ENCODE data around the gene SIAH2.

SIAH2 gene

GRCh38 chr3:150742141-150742523 lies 20.8 kb downstream of the SIAH2 start:
- Histone ChIP-seq H3K27me3 (no peaks in the 10 kb centered on the region), H3K27ac (peak overlapping the region in 3 of 11 experiments; percentile 6 to 44 (median 38); a peak in 2 of 22 replicates), H3K36me3 (peaks cover 23 to 36% (median 28%) of the 10 kb centered on the region in 11 experiments), H3K4me1 (peaks cover 82 to 100% (median 91%) of the 10 kb centered on the region in 10 experiments), H3K9me3 (replicated peaks in 1 of 11) (no peaks in the 10 kb centered on the region), H4K20me1 (peaks cover 29 to 75% (median 56%) of the 10 kb centered on the region in 11 experiments; a peak in 21 of 22 replicates), H3K4me3 (peak overlapping the region in 1 of 10 experiments; percentile 5; a peak in 2 of 20 replicates), H3K9ac (0 out of 22 replicates have a peak overlapping the region, but pooled peaks of 1 of the 11 experiments have one; percentile 50), H3K4me2 (peak overlapping the region; percentile 55 to 91 (median 83))
- TF ChIP-seq Cebpa-rat (IDR thresholded peaks at IDR 0.05), result no peak

- no peak for TF ChIP-seq Cebpa-rat (IDR thresholded peaks at IDR 0.05)
- Histone ChIP-seq H3K4me1 (peaks cover 77 to 98% (median 89%) of the 10 kb centered on the region in 10 experiments), H3K27ac (no peak overlapping the region), H3K9me3 (replicated peaks in 1 of 11) (no peaks in the 10 kb centered on the region), H3K27me3 (no peaks in the 10 kb centered on the region), H3K4me3 (no peak overlapping the region), H4K20me1 (peaks cover 25 to 69% (median 51%) of the 10 kb centered on the region in 11 experiments; a peak in 21 of 22 replicates), H3K9ac (no peak overlapping the region), H3K36me3 (peaks cover 23 to 36% (median 28%) of the 10 kb centered on the region in 11 experiments), H3K4me2 (peak overlapping the region in 7 of 11 experiments; percentile 80 to 91 (median 84); a peak in 11 of 22 replicates)
These were observed 21.4 kb downstream of the SIAH2 start for GRCh38 chr3:150741497-150742140.

GRCh38 chr3:150740733-150741496 lies 22.1 kb downstream of the SIAH2 start:
- no peaks in the 10 kb centered on the region for H3K9me3 ChIP-seq (replicated peaks in 1 of 11)
- H3K36me3 ChIP-seq, result peaks cover 23 to 33% (median 27%) of the 10 kb centered on the region in 11 experiments
- H3K9ac ChIP-seq, result no peak overlapping the region
- TF ChIP-seq Cebpa-rat (IDR thresholded peaks at IDR 0.05), result no peak
- H4K20me1 ChIP-seq, result peaks cover 20 to 62% (median 43%) of the 10 kb centered on the region in 11 experiments; a peak in 21 of 22 replicates
- no peak overlapping the region for H3K4me3 ChIP-seq
- peak overlapping the region in 5 of 11 experiments; percentile 78 to 91 (median 85); a peak in 7 of 22 replicates for H3K4me2 ChIP-seq
- H3K27me3 ChIP-seq, result no peaks in the 10 kb centered on the region
- no peak overlapping the region for H3K27ac ChIP-seq
- H3K4me1 ChIP-seq, result peaks cover 71 to 91% (median 83%) of the 10 kb centered on the region in 10 experiments

DNA sequence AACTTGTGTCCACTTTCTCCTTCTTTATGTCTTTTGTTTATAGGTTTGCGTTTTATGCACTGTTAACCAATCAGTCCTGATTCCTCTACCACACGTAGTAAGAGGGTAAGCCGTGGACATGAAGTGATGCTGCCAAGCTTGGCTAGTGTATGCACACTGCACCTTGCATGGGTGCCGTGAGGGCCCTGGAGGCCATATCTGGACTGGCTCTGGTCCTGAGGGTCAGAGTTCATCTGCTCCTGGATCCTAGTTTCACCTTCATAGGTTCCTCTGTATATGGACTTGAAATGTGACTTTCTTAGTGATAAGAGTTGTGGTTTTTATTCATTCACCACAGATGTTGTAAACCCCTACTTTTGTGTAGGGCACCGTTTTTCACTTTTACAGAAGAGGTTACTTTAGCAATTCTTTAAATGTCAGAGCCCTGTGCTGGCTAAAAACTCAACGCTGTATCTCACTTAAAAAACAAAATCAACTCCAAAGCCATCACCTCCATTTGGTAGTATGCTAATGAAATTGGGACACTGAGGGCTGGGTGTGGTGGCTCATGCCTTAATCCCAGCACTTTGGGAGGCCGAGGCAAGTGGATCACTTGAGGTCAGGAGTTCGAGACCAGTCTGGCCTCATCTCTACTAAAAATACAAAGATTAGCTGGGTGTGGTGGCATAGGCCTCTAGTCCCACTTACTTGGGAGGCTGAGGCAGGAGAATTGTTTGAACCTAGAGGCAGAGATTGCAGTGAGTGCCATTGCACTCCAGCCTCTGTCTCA lies 22.9 kb downstream of the SIAH2 start:
- Histone ChIP-seq H4K20me1 (peaks cover 16 to 54% (median 39%) of the 10 kb centered on the region in 11 experiments; a peak in 21 of 22 replicates), H3K9me3 (replicated peaks in 1 of 11) (no peaks in the 10 kb centered on the region), H3K9ac (no peak overlapping the region), H3K27me3 (no peaks in the 10 kb centered on the region), H3K36me3 (peaks cover 23 to 30% (median 26%) of the 10 kb centered on the region in 11 experiments), H3K4me3 (no peak overlapping the region), H3K4me2 (peak overlapping the region in 10 of 11 experiments; percentile 0 to 78 (median 23); a peak in 13 of 22 replicates), H3K27ac (peak overlapping the region in 1 of 11 experiments; percentile 0; a peak in 1 of 22 replicates), H3K4me1 (peaks cover 68 to 82% (median 75%) of the 10 kb centered on the region in 10 experiments)
- no peak for TF ChIP-seq Cebpa-rat (IDR thresholded peaks at IDR 0.05)

DNA sequence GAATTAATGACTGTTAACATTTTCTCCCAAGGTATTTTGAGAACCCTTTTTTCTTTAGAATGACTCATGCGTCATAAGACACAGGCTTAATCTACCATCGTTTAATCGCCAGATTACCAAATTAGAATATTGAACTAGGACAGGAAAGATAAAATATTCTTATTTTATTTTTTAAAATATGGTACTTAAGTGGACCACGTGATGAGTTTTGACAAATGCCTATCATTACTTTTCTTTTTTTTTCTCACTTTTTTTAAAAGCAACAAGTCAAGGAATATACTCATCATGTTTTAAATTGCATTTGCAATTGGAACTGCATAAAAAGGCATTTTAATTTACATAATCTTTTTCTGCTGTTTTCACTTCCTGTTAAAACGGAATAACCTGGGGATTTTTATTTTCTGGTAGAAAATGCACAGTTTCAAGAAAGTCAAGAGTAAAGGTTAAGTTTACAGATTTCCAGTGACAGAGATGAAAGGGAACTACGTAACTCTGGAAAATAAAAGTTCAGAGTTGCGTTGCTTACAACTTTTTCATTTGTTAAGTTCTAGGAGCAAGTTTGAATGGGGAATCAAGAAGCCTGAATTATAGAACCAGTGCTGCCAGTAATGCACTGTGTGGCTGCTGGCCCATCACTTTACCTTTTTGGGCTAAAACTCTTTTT lies 23.6 kb downstream of the SIAH2 start:
- H3K9me3 ChIP-seq (replicated peaks in 1 of 11), result no peaks in the 10 kb centered on the region
- peaks cover 23 to 30% (median 26%) of the 10 kb centered on the region in 11 experiments for H3K36me3 ChIP-seq
- peaks cover 16 to 47% (median 32%) of the 10 kb centered on the region in 11 experiments; a peak in 21 of 22 replicates for H4K20me1 ChIP-seq
- H3K4me3 ChIP-seq, result no peak overlapping the region
- TF ChIP-seq Cebpa-rat (IDR thresholded peaks at IDR 0.05), result no peak
- peaks cover 61 to 75% (median 68%) of the 10 kb centered on the region in 10 experiments for H3K4me1 ChIP-seq
- no peak overlapping the region for H3K9ac ChIP-seq
- peak overlapping the region in 1 of 11 experiments; percentile 0; a peak in 1 of 22 replicates for H3K27ac ChIP-seq
- peak overlapping the region; percentile 0 to 78 (median 59); a peak in 14 of 22 replicates for H3K4me2 ChIP-seq
- no peaks in the 10 kb centered on the region for H3K27me3 ChIP-seq

- peak overlapping the region; percentile 42 to 78 (median 65) for H3K4me2 ChIP-seq
These were observed 24.3 kb downstream of the SIAH2 start for GRCh38 chr3:150738688-150739087.

GRCh38 chr3:150737874-150738679 lies 24.9 kb downstream of the SIAH2 start:
- H3K4me2 ChIP-seq, result peak overlapping the region; percentile 42 to 78 (median 65)

More at GRCh38 chr3:150738688-150739087, 24.3 kb downstream of the SIAH2 start:
- TF ChIP-seq Cebpa-rat (IDR thresholded peaks at IDR 0.05), result no peak
- no peak overlapping the region for H3K9ac ChIP-seq
- peaks cover 58 to 73% (median 65%) of the 10 kb centered on the region in 10 experiments for H3K4me1 ChIP-seq
- H3K27me3 ChIP-seq, result no peaks in the 10 kb centered on the region
- peaks cover 23 to 30% (median 26%) of the 10 kb centered on the region in 11 experiments for H3K36me3 ChIP-seq
- no peak overlapping the region for H3K4me3 ChIP-seq
- H4K20me1 ChIP-seq, result peaks cover 10 to 40% (median 25%) of the 10 kb centered on the region in 11 experiments; a peak in 21 of 22 replicates
- H3K9me3 ChIP-seq (replicated peaks in 1 of 11), result no peaks in the 10 kb centered on the region
- H3K27ac ChIP-seq, result peak overlapping the region in 5 of 11 experiments; percentile 8 to 54 (median 42); a peak in 7 of 22 replicates

More at GRCh38 chr3:150737874-150738679, 24.9 kb downstream of the SIAH2 start:
- Histone ChIP-seq H3K4me3 (no peak overlapping the region), H3K4me1 (peaks cover 52 to 73% (median 65%) of the 10 kb centered on the region in 10 experiments), H3K27me3 (no peaks in the 10 kb centered on the region), H4K20me1 (peaks cover 3 to 34% (median 19%) of the 10 kb centered on the region in 11 experiments; a peak in 20 of 22 replicates), H3K27ac (peak overlapping the region in 8 of 11 experiments; percentile 1 to 54 (median 38); a peak in 11 of 22 replicates), H3K9me3 (replicated peaks in 1 of 11) (no peaks in the 10 kb centered on the region), H3K36me3 (peaks cover 23 to 30% (median 26%) of the 10 kb centered on the region in 11 experiments), H3K9ac (no peak overlapping the region)
- no peak for TF ChIP-seq Cebpa-rat (IDR thresholded peaks at IDR 0.05)

Measured in BLaER1 treated with 17β-estradiol and CSF1 and Interleukin-3, amounts not matched to agents 10 nM and 100 nM (cell line).